Peyer's patch (tissue), 4 donors: ENCODE measurements around the gene FOXK1. TPM values are rescaled to one million over a fixed set of nuclear protein-coding genes. Genes with fewer than 3 reads are reported as not detected.

Experiments
- DNase-seq, 3 donors: peaks; one replicate each; pipeline ENCODE4 v3.0.0-alpha.2; 2017 to 2019
- H3K27ac ChIP-seq, 4 donors: fragments of 200-600 bp; sonication (generic); one replicate each; pipeline ENCODE4 v1.5.1; 2016 to 2019
- H3K27me3 ChIP-seq, 2 donors: fragments of 200-600 bp; sonication (generic); one replicate each; pipeline ENCODE4 v1.5.1; 2019
- H3K36me3 ChIP-seq, 3 donors: fragments of 200-600 bp; sonication (generic); one replicate each; pipeline ENCODE4 v1.5.1; 2016 to 2019
- H3K4me1 ChIP-seq, 4 donors: fragments of 200-600 bp; sonication (generic); one replicate each; pipeline ENCODE4 v1.5.1; 2016 to 2019
- H3K4me3 ChIP-seq, 4 donors: fragments of 200-600 bp; sonication (generic); 1 replicate in 3 of 4; 2 replicates in 1 of 4; pipeline ENCODE4 v1.5.1; 2016 to 2019; ENCODE audit warnings: mild to moderate bottlenecking in 1 of 4
- H3K9me3 ChIP-seq, 4 donors: fragments of 200-600 bp; sonication (generic); one replicate each; pipeline ENCODE4 v1.5.1; 2016 to 2019; ENCODE audit warnings: mild to moderate bottlenecking in 1 of 4
- POLR2A ChIP-seq, 2 donors: fragments of 450-650 bp; IDR thresholded peaks; one replicate each; pipeline ENCODE4 v1.5.1; 2017; ENCODE audit warnings: antibody characterized with exemption in 2 of 2, mild to moderate bottlenecking in 2 of 2, moderate library complexity in 2 of 2
- total RNA-seq, 4 donors: library from RNA; depleted of rRNA; stranded (reverse); fragments of >200 nt; gene quantifications; one replicate each; pipeline ENCODE4 v1.1.0, GENCODE V29; 2016
- TF ChIP-seq, protein P1 (sequence below), 6 experiments: fragments of 450-650 bp in 4 of 6; fragments of 200-600 bp in 2 of 6; sonication (generic) in 1 of 6; IDR thresholded peaks; one replicate each; pipeline ENCODE4 v1.5.1; 2017 to 2019; ENCODE audit warnings: antibody characterized with exemption in 6 of 6, mild to moderate bottlenecking in 3 of 6, moderate library complexity in 1 of 6

The FOXK1 gene
- total RNA-seq, 4 donors from 2014 or later: 14.9 to 47.0 (median 36.1) TPM

DNA sequence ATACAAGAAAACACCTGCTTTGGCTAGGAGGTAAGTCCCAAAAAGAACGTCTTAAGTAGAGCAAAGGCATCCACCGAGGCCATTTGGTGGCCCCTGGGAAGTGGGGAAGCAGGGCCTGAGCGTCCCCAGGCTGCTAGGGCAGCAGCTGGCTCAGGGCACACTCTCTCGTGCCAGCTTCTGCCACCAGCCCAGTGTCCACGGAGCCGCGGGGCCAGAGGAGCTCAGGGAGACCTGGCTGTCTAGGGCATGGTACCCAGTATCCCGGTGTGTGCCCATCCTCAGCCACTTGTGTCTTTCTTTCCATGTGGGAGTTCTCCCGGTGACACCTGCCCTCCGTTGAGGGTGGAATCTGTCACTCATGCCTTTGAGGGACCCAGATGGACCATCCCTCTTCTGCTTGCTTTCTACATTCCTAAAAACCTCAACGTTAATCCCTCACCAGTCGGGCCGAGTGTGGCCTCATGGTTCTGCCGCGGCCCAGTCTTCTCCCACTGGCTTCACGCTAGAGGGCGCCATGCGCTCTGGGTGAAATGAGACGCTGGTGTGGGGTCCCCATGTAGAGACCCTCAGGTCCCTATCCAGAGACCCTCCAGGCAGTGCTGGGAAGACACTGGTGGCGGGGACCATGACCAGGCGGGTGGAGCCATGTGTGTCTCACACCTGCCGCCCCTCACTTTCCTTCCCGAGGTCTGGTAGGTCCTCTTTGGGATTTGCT lies 83.8 kb downstream of the FOXK1 start:
- Histone ChIP-seq H3K9me3 (no peaks in the 10 kb centered on the region), H3K4me1 (no peaks in the 10 kb centered on the region), H3K27ac (peak overlapping the region in 1 of 4 donors; percentile 80), H3K4me3 (no peak overlapping the region), H3K27me3 (no peaks in the 10 kb centered on the region), H3K36me3 (peaks cover 0 to 46% (median 0%) of the 10 kb centered on the region in 3 donors)
- DNase-seq: no peak
- TF ChIP-seq, protein P1, sequence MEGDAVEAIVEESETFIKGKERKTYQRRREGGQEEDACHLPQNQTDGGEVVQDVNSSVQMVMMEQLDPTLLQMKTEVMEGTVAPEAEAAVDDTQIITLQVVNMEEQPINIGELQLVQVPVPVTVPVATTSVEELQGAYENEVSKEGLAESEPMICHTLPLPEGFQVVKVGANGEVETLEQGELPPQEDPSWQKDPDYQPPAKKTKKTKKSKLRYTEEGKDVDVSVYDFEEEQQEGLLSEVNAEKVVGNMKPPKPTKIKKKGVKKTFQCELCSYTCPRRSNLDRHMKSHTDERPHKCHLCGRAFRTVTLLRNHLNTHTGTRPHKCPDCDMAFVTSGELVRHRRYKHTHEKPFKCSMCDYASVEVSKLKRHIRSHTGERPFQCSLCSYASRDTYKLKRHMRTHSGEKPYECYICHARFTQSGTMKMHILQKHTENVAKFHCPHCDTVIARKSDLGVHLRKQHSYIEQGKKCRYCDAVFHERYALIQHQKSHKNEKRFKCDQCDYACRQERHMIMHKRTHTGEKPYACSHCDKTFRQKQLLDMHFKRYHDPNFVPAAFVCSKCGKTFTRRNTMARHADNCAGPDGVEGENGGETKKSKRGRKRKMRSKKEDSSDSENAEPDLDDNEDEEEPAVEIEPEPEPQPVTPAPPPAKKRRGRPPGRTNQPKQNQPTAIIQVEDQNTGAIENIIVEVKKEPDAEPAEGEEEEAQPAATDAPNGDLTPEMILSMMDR (IDR thresholded peaks at IDR 0.05): no peak
- no peak for TF ChIP-seq POLR2A (IDR thresholded peaks at IDR 0.05)

DNA sequence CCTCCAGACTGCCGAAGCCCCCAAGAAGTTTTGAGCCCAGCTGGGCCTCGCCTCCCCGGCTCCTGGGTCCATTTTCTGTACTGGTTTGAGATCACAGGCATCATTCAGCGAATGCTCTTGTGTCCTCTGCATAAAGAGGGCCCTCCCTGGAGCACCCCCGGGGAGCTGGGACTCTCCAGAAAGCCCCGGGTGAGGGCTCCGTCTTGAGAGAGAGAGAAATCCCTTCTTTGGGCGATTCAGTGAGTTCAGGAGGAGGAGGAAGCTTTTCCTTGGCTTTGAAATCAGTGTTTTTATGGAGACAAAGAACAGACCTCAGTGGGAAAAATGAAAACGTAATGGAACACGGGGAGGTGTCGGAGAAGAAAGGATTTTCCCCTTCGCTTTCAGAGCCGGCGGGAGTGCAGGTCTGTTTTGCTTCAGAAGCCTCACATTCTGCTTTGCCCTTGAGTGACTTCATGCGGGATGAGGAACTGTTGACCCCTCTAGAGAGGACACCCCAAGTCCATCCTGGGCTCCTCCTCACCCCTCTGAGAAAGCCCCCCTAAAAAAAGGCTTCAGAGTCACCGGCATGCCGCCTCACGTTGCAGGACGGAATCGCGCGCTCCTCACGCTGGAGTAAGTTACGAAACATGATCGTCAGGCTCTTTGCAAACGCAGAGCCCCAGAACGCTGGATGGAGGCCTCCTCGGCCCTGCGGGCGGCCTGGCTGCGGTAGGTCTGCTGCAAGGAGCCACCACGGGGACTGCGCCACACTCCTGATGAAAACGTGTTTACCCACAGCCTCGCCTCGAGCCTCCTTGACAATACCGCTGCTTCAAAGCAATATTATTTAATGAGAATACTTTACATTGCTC lies 84.8 kb downstream of the FOXK1 start:
- Histone ChIP-seq H3K27me3 (no peaks in the 10 kb centered on the region), H3K9me3 (no peaks in the 10 kb centered on the region), H3K27ac (peak overlapping the region in 1 of 4 donors; percentile 80), H3K36me3 (peaks cover 0 to 36% (median 0%) of the 10 kb centered on the region in 3 donors), H3K4me3 (peak overlapping the region in 1 of 4 donors; percentile 7), H3K4me1 (no peaks in the 10 kb centered on the region)
- no peak for DNase-seq
- TF ChIP-seq, protein P1 (IDR thresholded peaks at IDR 0.05): no peak
- no peak for TF ChIP-seq POLR2A (IDR thresholded peaks at IDR 0.05)

DNA sequence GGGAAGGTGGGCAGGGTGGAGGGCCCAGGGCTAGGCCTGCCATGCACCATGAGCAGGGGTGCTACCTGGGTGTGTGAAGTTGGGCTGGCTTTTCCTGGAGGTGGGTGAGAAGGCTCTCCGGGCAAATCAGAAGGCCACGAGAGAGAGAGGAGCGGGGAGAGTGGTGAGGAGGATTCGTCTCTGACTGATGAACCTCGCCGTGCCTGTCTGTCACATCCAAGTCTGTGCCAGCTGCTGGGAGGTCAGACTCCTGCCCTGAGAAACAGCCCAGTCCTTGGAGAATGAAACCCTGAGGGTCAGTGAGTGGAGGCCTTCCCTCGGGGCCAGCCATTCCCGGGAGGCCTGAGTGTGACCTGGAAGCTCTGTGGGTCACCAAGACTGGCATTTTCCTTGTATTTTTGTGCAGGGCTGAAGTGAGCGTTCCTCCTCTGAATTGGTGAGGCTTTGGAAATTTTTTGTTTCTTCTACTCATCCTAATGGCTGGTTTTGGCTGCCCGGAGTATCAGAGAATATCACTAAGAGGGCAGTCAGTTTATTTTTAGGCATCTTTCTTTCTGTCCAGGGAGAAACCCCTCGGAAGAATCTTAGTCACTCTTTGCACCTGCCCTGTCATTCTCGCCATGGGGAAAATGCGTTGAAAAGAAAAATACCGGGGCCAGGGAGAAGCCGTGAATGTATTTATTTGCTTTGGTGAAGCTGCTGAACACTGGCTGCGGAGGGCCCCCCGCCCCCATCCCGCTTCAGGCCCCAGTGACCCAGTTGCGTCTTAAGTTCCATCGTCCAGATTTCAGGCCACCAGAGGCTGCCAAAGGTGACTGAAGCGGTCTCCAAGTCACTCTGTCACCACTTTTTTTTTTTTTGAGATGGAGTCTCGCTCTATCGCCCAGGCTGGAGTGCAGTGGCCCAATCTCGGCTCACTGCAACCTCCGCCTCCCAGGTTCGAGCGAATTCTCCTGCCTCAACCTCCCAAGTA lies 86.8 kb downstream of the FOXK1 start:
- H3K36me3 ChIP-seq: peaks cover 0 to 16% (median 0%) of the 10 kb centered on the region in 3 donors
- H3K27me3 ChIP-seq: no peaks in the 10 kb centered on the region
- TF ChIP-seq, protein P1 (IDR thresholded peaks at IDR 0.05): no peak
- TF ChIP-seq POLR2A (IDR thresholded peaks at IDR 0.05): no peak
- no peak for DNase-seq
- H3K9me3 ChIP-seq: no peaks in the 10 kb centered on the region
- H3K27ac ChIP-seq: peak overlapping the region in 1 of 4 donors; percentile 66
- H3K4me3 ChIP-seq: peak overlapping the region in 1 of 4 donors; percentile 12
- no peaks in the 10 kb centered on the region for H3K4me1 ChIP-seq

DNA sequence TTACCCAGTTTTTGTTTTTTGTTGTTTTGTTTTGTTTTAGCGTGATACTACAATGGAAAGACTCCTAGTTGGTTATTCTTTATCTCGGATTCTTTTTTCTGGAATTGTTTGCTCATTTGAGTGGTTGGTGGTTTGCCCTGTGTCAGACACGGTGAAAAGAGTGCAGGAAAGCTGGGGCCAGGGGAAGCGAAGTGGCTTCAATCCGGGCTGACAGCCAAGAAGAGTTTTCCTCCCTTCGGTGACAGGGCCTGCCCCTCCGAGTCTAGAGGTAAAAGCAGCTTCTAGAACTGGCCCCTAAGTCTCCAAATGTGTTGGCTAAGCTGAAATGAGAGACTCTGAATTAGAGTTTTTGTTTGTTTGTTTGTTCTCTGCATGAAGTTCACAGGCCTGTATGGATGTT lies 87.7 kb downstream of the FOXK1 start:
- TF ChIP-seq, protein P1 (IDR thresholded peaks at IDR 0.05): no peak
- TF ChIP-seq POLR2A (IDR thresholded peaks at IDR 0.05): no peak
- no peaks in the 10 kb centered on the region for H3K9me3 ChIP-seq
- peaks cover 0 to 7% (median 2%) of the 10 kb centered on the region in 4 donors for H3K4me1 ChIP-seq
- H3K4me3 ChIP-seq: no peak overlapping the region
- peak overlapping the region in 1 of 4 donors; percentile 66 for H3K27ac ChIP-seq
- no peak for DNase-seq
- no peaks in the 10 kb centered on the region for H3K27me3 ChIP-seq
- H3K36me3 ChIP-seq: peaks cover 0 to 7% (median 0%) of the 10 kb centered on the region in 3 donors

DNA sequence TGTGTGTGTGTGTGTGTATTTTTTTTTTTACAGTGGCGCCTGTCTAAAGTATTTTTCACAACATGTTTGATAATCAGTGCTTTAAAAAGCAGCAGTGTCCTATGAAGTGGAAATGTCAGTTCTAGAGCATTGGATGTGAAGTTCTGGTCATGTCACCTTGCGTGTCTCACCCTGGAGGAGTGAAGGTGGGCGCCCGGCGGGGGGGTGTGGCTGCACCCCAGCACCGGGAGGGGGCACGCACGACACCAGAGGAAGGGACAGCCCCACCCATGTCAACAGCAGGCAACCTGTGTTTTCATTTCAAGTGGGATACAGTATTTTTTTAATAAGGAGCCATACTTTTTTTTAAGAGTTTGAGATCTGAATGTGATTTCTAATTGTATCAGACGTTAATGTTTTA lies 88.8 kb downstream of the FOXK1 start:
- Histone ChIP-seq H3K27ac (no peak overlapping the region), H3K36me3 (no peaks in the 10 kb centered on the region), H3K4me1 (peaks cover 0 to 7% (median 3%) of the 10 kb centered on the region in 4 donors), H3K4me3 (no peak overlapping the region), H3K9me3 (no peaks in the 10 kb centered on the region), H3K27me3 (no peaks in the 10 kb centered on the region)
- DNase-seq: no peak
- TF ChIP-seq, protein P1 (IDR thresholded peaks at IDR 0.05): no peak
- TF ChIP-seq POLR2A (IDR thresholded peaks at IDR 0.05): no peak
